Epithelial cell of esophagus (primary cell): ENCODE measurements around the gene NBPF3.
"Not testable (repeated sequence)": the region's sequence is repeated elsewhere in the genome, so short reads cannot be mapped to it uniquely, and the experiment has no call there.

Experiments used
- DNase-seq: peaks from one replicate; pipeline ENCODE4 v3.0.0; 2010; ENCODE audit warnings: low read depth
- H3K4me3 ChIP-seq: 2 replicates; pipeline ENCODE4 v1.5.1; 2011; ENCODE audit warnings: mild to moderate bottlenecking, low read length, control low read depth
- TF ChIP-seq, protein P1 (sequence below): IDR thresholded peaks from 2 replicates; pipeline ENCODE4 v1.5.1; 2011; ENCODE audit warnings: low read depth, mild to moderate bottlenecking, low read length, control low read depth, inconsistent platforms; ENCODE audit not compliant: insufficient read depth; ENCODE audit errors: missing control alignments

NBPF3 gene

DNA sequence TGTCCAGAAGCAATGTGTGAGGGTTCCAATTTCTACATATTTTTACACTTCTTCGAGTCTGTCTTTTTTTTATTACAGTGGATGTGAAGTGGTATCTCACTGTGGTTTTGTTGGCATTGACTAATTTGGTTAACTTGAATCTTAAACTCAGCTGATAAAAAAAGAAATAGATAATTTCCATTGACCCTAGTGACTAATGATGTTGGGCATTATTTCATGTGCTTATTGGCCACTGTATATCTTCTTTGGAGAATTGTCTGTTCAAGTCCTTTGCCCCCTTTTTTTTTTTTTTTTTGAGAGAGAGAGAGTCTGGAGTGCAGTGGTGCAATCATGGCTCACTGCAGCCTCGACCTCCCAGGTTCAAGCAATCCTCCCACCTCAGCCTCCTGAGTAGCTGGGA lies 33.3 kb upstream of the NBPF3 start:
- no peak for DNase-seq
- no peak overlapping the region for H3K4me3 ChIP-seq
- TF ChIP-seq, protein P1, sequence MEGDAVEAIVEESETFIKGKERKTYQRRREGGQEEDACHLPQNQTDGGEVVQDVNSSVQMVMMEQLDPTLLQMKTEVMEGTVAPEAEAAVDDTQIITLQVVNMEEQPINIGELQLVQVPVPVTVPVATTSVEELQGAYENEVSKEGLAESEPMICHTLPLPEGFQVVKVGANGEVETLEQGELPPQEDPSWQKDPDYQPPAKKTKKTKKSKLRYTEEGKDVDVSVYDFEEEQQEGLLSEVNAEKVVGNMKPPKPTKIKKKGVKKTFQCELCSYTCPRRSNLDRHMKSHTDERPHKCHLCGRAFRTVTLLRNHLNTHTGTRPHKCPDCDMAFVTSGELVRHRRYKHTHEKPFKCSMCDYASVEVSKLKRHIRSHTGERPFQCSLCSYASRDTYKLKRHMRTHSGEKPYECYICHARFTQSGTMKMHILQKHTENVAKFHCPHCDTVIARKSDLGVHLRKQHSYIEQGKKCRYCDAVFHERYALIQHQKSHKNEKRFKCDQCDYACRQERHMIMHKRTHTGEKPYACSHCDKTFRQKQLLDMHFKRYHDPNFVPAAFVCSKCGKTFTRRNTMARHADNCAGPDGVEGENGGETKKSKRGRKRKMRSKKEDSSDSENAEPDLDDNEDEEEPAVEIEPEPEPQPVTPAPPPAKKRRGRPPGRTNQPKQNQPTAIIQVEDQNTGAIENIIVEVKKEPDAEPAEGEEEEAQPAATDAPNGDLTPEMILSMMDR: no peak

DNA sequence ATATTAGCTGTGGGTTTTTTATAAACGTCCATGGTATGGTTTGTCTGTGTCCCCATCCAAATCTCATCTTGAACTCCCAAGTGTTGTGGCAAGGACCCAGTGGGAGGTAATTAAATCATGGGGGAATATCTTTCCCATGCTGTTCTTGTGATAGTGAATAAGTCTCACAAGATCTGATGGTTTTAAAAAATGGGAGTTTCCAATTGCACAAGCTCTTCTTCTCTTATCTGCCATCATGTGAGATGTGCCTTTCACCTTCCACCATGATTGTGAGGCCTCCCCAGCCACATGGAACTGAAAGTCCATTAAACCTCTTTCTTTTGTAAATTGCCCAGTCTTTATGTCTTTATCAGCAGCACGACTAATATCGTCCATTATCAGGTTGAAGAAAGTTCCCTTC lies 30.0 kb upstream of the NBPF3 start:
- not testable (repeated sequence) for DNase-seq, H3K4me3 ChIP-seq

DNA sequence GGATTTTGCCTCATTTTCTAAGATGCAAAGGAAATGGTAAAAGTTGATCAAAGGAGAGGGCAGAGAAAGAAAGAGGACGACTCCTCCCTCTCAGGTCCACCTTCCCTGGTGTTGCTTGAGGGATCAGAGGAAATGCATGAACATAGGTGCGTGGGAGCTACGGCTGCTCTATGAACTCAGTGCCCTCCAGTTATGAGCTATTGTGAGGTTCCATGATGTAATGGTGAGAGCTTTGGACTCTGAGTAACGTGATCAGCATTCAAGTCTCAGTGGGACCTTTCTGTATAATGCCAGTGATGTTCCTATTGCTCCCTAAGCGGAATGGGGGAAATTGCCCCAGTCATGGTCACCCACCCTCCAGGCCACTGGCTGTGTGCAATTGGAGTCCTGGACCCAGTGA lies 25.9 kb upstream of the NBPF3 start:
- no peak overlapping the region for H3K4me3 ChIP-seq
- TF ChIP-seq, protein P1: no peak
- no peak for DNase-seq

DNA sequence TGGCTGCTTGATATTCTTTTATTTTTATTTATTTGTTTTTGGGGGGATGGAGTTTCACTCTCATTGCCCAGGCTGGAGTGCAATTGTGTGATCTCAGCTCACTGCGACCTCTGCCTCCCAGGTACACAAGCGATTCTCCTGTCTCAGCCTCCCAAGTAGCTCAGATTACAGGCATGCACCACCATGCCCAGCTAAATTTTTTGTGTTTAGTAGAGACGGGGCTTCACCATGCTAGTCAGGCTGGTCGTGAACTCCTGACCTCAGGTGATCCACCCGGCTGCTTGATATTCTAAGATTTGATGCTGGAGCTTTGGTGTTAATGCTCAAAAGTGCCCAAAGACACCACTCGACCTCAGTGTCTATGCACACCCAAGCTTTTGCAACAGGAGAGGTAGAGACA lies 19.6 kb upstream of the NBPF3 start:
- DNase-seq, H3K4me3 ChIP-seq: not testable (repeated sequence)

DNA sequence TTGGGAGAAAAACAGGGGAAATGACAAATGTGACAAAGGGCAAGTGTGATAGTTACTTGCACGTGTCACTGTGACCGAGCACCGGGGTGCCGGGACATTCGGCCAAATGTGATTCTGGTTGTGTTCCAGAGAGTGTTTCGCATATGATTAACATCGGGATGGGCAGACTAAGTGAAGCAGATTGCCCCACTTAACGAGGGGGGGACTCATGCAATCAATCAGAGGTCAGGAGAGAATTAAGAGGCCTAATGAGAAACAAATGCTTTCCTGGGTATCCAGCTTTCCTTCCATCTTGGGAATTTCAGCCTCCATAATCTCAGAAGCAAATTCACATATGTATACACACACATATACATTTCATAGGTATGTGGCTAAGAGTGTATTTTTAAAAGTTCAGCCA lies 18.6 kb upstream of the NBPF3 start:
- DNase-seq, H3K4me3 ChIP-seq: not testable (repeated sequence)

DNA sequence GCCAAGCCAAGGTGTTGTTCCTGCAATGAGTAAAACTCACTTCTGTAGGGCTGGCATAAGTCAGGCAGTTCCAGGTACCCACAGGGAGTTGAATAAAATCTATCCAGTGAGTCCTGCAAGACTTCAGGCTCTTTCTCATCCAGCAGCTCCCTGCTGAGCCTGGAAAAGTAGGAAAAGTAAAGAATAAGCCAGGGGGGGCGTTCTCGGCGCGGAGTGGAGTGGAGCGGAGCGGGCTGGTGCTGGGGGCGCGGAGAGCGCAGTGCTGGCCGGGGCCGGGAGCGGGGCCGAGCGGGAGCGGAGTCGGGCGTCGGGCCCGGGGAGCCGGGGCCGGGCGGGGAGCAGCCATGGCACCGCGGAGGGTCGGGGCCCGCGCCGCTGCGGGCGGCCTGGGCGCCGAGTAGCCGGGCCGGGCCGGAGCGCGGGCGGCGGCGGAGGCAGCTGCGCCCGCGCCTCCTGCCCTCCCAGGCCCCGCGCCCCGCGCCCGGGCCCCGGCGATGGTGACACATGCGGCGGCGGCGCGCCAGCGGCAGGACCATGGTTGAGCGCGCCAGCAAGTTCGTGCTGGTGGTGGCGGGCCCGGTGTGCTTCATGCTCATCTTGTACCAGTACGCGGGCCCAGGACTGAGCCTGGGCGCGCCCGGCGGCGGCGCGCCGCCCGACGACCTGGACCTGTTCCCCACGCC lies 12.0 kb upstream of the NBPF3 start:
- peak; percentile 25 for DNase-seq
- H3K4me3 ChIP-seq: peak overlapping the region; percentile 22

DNA sequence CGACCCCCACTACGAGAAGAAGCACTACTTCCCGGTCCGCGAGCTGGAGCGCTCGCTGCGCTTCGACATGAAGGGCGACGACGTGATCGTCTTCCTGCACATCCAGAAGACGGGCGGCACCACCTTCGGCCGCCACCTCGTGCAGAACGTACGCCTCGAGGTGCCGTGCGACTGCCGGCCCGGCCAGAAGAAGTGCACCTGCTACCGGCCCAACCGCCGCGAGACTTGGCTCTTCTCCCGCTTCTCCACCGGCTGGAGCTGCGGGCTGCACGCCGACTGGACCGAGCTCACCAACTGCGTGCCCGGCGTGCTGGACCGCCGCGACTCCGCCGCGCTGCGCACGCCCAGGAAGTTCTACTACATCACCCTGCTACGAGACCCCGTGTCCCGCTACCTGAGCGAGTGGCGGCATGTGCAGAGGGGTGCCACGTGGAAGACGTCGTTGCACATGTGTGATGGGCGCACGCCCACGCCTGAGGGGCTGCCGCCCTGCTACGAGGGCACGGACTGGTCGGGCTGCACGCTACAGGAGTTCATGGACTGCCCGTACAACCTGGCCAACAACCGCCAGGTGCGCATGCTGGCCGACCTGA lies 11.4 kb upstream of the NBPF3 start:
- not testable (repeated sequence) for DNase-seq
- peak overlapping the region; percentile 22 for H3K4me3 ChIP-seq

DNA sequence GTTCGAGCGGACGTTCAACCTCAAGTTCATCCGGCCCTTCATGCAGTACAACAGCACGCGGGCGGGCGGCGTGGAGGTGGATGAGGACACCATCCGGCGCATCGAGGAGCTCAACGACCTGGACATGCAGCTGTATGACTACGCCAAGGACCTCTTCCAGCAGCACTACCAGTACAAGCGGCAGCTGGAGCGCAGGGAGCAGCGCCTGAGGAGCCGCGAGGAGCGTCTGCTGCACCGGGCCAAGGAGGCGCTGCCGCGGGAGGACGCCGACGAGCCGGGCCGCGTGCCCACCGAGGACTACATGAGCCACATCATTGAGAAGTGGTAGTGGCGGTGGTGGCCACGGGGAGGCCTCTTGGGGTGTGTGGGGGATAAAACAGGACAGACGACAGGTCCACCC lies 10.7 kb upstream of the NBPF3 start:
- H3K4me3 ChIP-seq, DNase-seq: not testable (repeated sequence)

DNA sequence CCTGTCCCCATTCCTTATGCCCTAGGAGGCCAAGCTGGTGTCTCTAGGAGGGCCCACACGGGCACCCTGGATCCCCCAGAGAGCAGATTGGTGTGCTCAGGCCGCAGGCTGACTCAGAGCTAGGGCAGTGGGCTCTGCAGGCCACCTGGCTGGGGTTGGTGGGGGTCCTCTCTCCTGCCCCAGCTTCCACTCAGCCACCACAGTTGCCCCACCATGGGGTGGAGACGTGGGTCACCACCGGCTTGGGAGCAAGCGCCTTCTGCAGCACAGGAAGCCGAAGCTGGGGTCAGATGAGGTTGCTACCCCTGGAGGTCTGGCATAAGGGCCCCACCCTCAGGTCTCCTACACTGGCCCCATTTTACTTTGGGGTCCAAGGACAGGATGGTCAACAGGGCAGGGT lies 9.1 kb upstream of the NBPF3 start:
- DNase-seq, H3K4me3 ChIP-seq: not testable (repeated sequence)

DNA sequence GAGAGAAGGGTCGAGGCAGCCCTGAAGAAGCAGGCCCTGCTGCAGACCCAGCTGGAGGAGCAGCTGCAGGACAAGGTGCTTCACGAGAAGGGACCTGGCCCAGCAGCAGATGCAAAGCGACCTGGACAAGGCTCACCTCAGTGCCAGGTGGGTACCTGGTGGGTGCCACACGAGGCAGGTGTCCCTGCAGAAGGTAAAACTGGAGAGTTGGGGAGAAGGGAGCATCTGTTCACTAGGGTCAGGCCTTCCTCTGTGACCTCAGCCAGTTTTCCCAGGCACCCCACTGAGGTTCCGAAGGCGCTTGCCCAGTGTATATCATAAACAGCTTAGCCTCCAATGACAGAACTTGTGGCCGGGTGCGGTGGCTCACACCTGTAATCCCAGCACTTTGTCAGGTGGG lies 5.5 kb upstream of the NBPF3 start:
- no peak overlapping the region for H3K4me3 ChIP-seq
- TF ChIP-seq, protein P1: no peak
- no peak for DNase-seq
